NCI-H1417 (cell line): Measurements from ENCODE around the gene ATP6V0C.
A peak's percentile ranks its signal among the peaks of the same experiment; 100 is the strongest.

Experiments
- DNase-seq, 3 experiments: peaks; one replicate each; lab custom pipeline; 2025; lab: John Stamatoyannopoulos, UW

The ATP6V0C gene

DNA sequence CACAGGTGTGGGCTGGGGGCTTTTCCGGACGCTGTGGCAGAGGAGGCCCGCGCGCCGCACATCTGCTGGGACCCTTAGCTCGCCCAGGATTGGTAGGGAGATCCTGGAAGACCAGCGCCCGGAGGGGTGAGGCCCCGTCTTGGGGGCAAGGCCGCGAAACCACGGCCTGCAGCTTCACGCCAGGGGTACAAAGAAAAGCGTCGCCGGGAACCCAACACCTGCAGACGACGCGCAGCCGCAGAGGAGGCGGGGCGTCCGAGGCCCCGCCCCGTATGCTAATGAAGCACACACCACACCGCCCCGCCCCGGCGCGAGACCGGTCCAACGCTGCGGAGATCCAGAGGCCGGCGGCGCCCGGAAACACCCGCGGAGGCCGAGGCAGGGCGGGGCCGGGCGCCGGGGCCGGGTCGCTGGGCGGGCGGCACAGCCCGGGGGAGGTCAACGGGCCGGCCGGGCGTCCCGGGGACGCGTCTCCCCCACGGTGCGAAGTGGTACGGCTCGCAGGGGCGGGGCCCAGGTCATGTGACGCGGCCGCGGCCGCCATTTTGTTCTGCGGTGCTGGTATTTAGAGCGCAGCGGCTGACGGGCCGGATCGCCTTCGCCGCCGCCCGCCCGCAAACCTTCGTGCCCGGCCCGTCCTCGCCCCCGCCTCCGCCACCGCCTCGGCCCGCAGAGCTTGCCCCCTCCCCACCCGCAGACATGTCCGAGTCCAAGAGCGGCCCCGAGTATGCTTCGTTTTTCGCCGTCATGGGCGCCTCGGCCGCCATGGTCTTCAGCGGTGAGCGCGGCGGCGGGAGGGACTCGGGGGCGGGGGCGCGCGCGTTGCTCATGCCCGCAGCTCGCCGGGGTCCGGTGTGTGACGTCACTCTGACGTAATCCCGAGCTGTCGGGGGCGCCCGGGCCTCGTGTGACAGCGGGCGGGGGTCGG is at the start of gene ATP6V0C:
ATP6V0C (plus strand) TSS at position 548 of the 928 bp plus-strand sequence; CDS start at position 700, 152 bp downstream.
- DNase-seq: peak; percentile 92 to 99 (median 95)

DNA sequence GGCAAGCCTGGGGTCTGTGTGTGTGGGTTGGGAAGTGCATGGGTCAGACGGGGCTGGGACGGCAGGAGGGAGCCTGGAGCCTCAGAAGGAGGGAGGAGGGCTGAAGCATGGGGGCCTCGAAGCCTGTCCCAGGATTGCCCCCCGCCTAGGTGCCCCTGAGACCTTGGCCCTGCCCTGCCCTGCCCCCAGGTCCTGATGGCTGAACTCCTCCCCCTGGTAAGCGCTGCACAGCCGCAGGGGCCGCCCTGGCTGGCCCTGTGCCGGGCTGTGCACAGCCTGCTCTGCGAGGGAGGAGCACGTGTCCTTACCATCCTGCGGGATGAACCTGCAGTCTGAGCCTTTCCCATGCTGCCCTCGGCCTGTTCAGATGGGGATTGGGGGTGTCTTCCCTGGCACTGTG is 49.4 kb upstream of the ATP6V0C start:
- DNase-seq: no peak

DNA sequence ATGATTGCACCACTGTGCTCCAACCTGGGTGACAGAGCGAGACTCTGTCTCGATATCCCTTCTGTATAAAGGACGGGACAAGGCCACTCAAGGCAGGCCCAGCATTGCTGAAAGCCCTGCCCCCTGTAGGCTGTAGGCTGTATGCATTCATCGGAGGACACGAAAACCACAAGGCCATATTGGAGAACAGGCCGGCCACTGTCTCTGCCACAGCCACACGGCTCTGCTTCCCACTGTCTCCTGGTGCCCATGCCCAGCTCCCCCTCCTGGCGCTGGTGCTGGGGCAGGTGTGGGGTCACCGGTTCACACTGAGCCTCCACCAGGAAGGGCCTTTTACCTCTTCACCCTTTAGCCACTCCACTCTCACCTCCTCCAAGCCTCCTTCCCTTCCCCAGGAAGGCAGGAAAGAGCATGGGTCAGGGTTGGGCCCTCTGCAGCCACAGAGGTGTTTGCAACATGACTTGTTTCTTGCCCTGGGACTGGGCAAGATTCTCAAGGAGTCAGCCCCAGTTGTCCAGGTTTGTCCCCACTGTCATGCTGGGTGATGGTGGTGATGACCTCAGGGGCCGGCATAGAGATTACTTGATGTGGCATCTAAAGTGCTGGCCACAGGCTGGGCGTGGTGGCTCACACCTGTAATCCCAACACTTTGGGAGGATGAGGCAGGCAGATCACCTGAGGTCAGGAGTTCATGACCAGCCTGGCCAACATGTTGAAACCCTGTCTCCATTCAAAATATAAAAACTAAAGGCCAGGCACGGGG is 47.9 kb upstream of the ATP6V0C start:
- DNase-seq: peak in 1 of 3 experiments; percentile 26

DNA sequence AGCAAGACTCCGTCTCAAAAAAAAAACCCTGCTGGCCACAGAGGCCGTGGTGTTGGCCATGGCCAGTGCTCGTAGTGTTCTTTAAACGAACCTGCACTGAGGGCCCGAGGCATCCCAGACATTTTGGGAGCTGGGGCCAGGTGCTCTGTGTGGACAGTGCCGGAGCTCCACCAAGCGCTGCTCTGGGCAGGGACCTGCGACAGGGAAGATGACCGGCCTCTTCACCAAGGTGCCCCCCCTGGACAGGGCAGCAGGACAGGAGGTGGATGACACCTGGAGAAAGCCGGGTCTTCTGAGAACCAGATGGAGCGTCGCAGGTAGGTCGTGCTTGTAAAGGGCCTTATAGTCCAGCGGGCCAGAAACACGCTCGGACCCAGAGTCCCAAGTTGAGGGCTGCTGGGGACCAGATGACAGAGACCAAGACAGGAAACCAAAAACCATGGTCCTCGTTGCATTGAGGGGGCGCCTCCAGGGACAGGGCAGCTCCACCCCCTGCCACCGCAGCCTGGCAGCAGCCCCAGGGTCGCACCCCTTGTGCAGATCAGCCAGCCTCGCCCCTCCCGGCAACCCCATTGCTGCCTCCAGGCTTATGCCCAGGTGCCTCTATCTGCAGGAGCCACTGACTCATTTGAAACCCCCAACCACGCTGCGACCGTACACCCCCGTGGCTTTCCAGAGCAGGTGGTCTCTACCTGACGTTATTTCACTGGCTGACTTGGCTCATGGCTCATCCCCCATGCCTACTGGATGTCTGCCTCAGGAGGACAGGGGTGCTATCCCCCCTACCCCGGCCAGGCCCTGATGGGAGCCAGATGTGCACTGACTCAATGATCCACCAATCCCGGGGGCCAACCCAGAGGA is 46.9 kb upstream of the ATP6V0C start:
- peak in 1 of 3 experiments; percentile 39 for DNase-seq

DNA sequence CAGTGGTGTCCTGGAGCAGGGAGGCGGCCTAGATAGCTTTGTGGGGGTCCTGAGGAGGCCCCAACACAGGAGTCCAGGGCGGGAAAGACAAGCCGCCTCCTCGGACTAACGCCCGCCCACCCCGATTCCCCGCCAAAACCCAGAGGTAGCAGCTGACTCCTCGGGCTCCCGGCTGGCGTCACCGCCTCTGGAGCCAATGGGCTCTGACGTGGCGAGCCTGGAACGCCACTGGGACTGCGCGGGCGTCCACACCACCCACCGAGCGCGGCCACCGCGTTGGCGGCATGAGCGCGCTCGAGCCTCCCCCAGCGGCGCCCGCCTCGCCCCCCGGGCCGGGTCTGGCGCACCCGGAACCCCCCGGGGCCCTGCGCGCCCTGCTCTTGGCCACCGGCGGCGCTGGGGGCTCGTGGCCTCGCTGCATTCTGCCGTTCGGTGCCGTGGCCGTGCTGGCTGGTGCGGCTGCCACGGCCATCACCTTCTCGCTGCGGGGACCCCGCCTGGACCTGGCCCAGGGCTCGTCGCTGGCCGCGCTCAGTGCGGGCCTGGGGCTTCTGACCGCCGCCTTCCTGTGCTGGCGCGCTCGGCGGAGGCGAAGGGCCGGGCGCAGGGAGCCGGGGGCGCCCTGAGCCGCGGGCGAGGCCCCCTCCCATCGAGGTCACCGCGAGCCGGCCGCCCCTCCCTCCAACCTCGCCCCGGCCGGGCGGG is 46.1 kb upstream of the ATP6V0C start:
- peak; percentile 91 to 96 (median 95) for DNase-seq

DNA sequence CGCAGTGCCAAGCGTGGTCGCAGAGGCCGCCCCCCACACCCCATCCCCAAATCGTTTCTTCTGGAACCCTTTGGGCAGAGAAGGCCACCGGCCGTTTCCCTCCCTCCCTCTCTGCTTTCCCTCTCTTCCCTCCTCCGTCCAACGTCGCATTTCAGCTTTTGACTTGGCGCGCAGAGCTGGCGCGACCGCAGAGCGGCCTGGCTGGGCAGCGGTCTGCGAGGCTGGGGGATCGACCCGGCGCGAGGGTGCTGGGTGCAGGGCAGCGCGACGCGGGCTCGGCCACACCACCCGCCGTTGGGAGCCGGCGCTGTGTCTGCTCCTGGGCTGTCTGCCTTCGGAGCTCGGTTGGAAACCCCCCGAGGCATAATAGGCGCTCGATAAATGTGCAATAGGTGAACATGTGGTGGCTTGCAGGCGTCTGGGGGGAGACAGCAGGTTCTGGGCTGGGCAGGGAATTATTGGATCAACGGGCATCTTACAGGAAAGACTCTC is 45.5 kb upstream of the ATP6V0C start:
- peak; percentile 91 to 97 (median 95) for DNase-seq

DNA sequence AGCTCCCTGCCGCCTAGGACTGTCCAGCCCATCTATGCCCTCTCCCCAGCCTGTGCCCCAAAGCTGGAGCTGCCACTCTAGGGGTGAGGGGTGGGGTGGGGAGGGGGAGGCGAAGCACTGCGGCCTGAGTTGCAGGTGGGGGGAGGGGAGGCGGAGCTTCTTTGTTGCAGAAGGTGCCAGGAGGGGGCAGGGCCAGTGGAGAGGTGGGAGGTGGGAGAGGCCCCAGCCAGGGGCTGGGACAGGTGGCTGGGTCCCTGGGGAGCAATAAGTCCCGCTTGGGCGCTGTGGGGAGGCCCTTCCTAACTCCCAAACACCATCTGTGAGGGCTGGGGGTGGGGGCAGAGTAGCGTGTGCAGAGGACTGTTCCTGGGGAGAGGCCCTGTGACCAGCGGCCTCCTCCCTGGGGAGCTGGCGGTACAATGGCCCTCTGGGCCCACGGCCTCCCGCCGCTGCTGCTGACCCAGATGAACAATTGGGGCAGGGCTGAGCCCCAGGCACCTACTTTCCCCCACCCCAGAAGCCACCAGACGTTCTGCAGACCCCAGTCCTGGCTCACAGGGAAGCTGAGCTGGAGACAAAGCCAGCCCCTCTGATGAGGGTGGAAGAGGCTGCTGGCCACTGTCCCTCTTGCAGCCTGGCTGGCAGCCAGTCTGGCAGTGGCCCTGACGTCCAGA is 44.9 kb upstream of the ATP6V0C start:
- peak; percentile 95 to 97 (median 97) for DNase-seq

DNA sequence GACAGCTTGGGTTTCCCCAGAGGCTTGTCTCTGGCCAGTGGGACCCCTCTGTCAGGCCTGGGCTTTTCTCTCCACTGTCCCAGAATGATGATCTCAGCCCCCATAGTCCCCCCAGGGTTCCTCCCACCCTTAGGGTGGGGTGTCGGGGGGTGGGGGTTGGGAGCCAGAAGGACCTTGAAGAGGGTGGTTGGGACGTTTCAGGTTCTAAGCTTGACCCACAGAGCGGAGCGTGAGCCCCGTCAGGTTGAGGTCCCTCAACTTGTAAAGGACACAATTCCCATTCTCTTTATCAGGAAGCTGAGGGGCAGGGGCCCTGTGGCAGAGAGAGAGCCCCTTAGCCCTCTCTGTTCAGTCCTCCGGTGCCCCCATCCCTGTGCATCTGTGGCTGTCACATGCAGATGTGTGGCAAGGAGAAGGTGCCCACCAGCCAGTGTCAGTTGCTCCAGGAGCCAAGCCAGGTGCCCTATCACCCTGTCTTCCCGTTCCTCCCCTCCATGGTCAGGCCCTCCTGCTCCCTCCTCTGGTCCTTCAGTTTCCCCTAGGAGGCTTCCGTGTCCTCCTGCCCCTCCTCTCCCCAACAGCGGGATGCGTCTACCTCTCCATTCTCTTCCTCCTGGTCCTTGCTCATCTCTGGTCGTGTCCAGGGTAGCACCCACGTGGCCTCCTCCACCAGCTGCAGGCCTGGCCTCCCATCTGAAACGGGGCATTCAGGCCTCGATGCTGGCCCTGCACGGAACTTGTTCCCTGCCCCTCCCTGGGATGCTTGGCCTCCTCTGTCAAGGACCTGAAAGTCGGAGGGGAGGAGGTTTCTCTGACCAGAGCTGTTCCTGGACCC is 44.1 kb upstream of the ATP6V0C start:
- peak in 2 of 3 experiments; percentile 54 to 60 for DNase-seq

DNA sequence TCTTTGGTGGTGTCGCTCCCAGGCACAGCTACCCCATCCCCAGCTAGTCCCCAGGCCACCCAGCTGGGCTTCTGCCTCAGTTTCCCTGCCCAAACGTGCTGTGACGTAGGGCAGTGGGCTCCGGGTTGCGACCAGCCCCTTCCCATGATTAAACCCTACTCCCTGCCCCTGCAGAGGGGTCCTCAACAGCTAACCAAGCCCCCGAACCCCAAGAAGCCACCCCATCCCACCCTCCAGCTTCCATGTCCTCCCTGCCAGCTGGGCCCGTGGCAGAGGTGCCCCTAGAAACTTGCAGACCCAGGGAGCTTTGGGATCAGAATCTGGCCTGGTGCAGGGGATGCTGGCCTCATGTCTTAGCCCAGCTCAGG is 43.5 kb upstream of the ATP6V0C start:
- no peak for DNase-seq

DNA sequence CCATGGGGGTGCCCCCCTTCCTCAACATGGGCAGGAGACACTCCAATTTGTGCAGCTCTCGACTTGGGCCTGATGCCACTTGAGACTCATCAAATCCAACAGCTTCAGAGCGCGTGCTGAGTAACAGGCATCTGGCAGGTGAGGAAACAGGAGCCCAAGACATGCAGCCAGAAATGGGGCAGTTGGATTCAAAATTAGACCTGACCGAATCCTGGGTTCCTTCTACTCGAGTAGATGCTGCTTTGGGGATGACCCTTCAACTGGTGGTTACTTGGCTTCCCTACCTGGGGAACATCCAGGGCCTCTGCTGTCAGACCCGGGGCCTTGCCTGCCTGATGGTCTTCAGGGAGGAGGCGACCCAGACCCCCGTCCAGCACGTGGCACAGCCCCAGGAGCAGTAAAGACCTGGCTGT is 43.1 kb upstream of the ATP6V0C start:
- peak; percentile 59 to 97 (median 79) for DNase-seq

DNA sequence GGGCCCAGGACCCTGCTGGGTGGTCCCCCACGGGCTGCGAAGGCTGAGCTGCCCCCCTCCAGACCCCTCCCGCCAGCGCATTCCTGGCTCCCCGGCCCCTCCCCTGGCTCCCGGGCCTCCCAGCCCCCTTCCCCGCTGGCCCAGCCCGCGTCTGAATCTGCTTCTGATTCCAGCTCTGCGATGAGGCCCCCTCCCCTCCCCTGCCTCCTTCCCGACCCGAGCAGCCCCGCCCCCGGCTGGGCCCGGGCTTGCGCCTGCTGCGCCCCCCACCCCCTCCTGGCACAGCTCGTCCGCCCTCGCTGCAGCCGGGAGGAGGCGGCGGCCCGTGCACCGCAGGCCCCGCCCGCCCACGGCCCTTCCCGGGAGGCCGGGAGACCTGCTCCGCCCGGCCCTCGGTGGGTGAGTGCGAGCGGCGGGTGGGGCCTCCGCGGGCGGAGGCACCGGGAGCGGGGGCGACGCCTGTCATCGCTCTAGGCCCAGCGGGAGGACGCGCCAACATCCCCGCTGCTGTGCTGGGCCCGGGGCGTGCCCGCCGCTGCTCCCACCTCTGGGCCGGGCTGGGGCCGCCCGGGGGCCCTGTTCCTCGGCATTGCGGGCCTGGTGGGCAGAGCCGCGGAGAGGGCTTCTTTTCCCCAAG is 42.6 kb upstream of the ATP6V0C start, which contains the start of gene NTN3:
NTN3 (plus strand) TSS at position 282 of the 637 bp plus-strand sequence. CDS start 405 bp downstream, outside the sequence.
- peak; percentile 74 to 93 (median 78) for DNase-seq

DNA sequence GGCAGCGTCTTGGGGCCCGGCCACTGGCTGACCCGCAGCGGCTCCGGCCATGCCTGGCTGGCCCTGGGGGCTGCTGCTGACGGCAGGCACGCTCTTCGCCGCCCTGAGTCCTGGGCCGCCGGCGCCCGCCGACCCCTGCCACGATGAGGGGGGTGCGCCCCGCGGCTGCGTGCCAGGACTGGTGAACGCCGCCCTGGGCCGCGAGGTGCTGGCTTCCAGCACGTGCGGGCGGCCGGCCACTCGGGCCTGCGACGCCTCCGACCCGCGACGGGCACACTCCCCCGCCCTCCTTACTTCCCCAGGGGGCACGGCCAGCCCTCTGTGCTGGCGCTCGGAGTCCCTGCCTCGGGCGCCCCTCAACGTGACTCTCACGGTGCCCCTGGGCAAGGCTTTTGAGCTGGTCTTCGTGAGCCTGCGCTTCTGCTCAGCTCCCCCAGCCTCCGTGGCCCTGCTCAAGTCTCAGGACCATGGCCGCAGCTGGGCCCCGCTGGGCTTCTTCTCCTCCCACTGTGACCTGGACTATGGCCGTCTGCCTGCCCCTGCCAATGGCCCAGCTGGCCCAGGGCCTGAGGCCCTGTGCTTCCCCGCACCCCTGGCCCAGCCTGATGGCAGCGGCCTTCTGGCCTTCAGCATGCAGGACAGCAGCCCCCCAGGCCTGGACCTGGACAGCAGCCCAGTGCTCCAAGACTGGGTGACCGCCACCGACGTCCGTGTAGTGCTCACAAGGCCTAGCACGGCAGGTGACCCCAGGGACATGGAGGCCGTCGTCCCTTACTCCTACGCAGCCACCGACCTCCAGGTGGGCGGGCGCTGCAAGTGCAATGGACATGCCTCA is 41.9 kb upstream of the ATP6V0C start:
- peak in 2 of 3 experiments; percentile 64 to 66 for DNase-seq

DNA sequence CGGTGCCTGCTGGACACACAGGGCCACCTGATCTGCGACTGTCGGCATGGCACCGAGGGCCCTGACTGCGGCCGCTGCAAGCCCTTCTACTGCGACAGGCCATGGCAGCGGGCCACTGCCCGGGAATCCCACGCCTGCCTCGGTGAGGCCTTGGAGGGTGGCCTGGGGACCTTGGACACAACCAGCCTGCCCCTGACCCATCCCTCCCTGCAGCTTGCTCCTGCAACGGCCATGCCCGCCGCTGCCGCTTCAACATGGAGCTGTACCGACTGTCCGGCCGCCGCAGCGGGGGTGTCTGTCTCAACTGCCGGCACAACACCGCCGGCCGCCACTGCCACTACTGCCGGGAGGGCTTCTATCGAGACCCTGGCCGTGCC is 41.3 kb upstream of the ATP6V0C start:
- DNase-seq: no peak

DNA sequence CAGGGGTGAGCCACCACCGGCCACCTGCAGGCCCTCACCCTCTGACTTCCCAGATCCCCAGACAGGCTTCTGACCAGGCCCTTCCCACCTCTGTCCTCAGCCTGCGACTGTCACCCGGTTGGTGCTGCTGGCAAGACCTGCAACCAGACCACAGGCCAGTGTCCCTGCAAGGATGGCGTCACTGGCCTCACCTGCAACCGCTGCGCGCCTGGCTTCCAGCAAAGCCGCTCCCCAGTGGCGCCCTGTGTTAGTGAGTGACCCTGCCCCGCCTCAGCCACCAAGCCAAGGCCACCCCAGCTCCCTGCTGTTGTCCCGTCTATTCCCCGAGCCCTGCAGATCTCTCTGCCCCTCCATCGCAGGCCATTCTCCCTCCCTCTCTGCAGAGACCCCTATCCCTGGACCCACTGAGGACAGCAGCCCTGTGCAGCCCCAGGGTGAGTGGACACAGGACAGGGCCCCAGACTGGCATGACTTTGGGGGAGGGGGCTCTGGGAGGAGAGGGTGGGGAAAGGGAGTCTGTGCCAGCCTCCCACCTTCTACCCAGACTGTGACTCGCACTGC is 40.8 kb upstream of the ATP6V0C start:
- DNase-seq: no peak

DNA sequence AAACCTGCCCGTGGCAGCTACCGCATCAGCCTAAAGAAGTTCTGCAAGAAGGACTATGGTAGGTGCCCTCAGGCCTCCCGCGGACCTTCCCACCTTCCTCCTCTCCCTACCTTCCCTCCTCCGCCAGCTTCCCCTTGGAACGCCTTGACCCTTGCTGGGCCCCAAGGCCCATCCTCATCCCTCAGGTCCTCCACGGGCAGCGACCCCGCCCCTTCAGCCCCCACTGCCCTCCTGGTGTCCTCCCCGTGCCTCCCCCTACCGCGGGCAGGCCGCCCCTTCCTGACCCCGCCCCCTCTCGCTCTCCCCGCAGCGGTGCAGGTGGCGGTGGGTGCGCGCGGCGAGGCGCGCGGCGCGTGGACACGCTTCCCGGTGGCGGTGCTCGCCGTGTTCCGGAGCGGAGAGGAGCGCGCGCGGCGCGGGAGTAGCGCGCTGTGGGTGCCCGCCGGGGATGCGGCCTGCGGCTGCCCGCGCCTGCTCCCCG is 40.3 kb upstream of the ATP6V0C start:
- peak; percentile 53 to 56 (median 54) for DNase-seq

DNA sequence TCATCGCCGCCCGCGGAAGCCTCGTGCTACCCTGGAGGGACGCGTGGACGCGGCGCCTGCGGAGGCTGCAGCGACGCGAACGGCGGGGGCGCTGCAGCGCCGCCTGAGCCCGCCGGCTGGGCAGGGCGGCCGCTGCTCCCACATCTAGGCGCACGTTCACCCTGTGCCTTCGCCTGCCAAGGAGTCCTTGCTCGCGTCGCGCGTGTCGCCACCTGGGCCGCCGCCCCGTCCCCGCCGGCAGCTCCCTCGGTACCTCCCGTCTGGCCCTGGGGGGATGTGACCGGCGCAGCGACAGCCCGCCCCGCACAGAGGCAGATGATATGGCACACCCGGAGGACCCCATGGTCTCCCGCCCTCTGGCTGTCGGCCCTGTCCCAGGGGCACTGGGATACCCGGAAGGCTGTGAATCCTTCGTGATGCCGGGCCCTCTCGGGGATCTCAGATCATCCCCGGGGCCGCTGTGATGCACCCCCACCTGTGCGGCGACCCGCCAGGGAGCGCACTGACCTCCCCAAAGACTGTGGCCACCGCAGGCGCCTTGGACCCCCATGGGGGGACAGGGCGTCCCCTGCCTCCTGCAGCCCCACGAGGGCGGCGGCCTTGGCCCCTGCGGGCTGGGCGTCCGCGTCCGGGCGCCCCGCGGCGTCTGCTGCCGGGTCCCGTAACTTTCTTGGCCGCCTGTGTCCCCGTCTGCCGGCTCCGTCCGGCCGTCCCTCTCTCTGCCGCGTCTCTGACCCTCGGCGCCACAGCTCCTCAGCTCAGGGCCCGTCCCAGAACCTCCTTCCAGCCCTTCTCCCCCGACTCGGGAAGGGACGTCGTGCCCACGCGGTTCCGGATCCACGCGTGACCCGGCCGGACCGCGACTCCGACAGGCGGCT is 39.5 kb upstream of the ATP6V0C start:
- DNase-seq: peak; percentile 57 to 77 (median 69)
